GM23338 (cell line): Measurements from ENCODE around the gene MCOLN2. TPM values are rescaled to one million over a fixed set of nuclear protein-coding genes. Genes with fewer than 3 reads are reported as not detected.
A peak's percentile ranks its signal among the peaks of the same experiment; 100 is the strongest.

Experiments used
- ATAC-seq: fragments of 200-7000 bp; cut with Tn5 transposase; 3 replicates; pipeline ENCODE4 v1.9.1; 2020
- DNase-seq: peaks from one replicate; pipeline ENCODE4 v3.0.0-alpha.2; 2015; ENCODE audit warnings: low spot score
- H2AFZ ChIP-seq: fragments of 200-600 bp; sonication (generic); 2 replicates; pipeline ENCODE4 v1.8.0; 2016; ENCODE audit warnings: antibody characterized with exemption, mild to moderate bottlenecking, moderate library complexity
- H3F3A ChIP-seq: fragments of 200-600 bp; sonication (generic); replicated peaks from 2 replicates; pipeline ENCODE4 v1.8.0; 2017; ENCODE audit warnings: antibody characterized with exemption, mixed run types, low read depth
- H3K27ac ChIP-seq: fragments of 200-600 bp; sonication (generic); 2 replicates; pipeline ENCODE4 v1.6.1; 2016; ENCODE audit warnings: low read depth
- H3K27me3 ChIP-seq: fragments of 200-600 bp; sonication (generic); 2 replicates; pipeline ENCODE4 v1.8.0; 2016; ENCODE audit warnings: mild to moderate bottlenecking, mixed run types, moderate library complexity; ENCODE audit not compliant: insufficient read depth
- H3K36me3 ChIP-seq: fragments of 200-600 bp; sonication (generic); 2 replicates; pipeline ENCODE4 v1.8.0; 2016; ENCODE audit warnings: mild to moderate bottlenecking; ENCODE audit not compliant: insufficient read depth
- H3K4me1 ChIP-seq: fragments of 200-600 bp; sonication (generic); 2 replicates; pipeline ENCODE4 v1.8.0; 2016; ENCODE audit warnings: mild to moderate bottlenecking, moderate library complexity; ENCODE audit not compliant: insufficient read depth
- H3K4me2 ChIP-seq: fragments of 200-600 bp; sonication (generic); 2 replicates; pipeline ENCODE4 v1.7.1; 2017; ENCODE audit warnings: mixed run types
- H3K4me3 ChIP-seq: fragments of 200-600 bp; sonication (generic); 2 replicates; pipeline ENCODE4 v1.6.1; 2016; ENCODE audit warnings: mixed run types
- H3K79me2 ChIP-seq: fragments of 200-600 bp; sonication (generic); replicated peaks from 2 replicates; pipeline ENCODE4 v1.8.0; 2017; ENCODE audit warnings: mild to moderate bottlenecking; ENCODE audit not compliant: insufficient read depth
- H3K9me2 ChIP-seq: fragments of 200-600 bp; sonication (generic); 2 replicates; pipeline ENCODE4 v1.8.0; 2017; ENCODE audit not compliant: insufficient read depth
- H4K20me1 ChIP-seq: fragments of 200-600 bp; sonication (generic); replicated peaks from 2 replicates; pipeline ENCODE4 v1.8.0; 2017; ENCODE audit warnings: mild to moderate bottlenecking; ENCODE audit not compliant: insufficient read depth
- H3K27ac Mint-ChIP-seq: 2 replicates; pipeline ENCODE4 v1.8.0; 2020; ENCODE audit warnings: inconsistent platforms, mild to moderate bottlenecking, moderate library complexity, mixed read lengths
- H3K27me3 Mint-ChIP-seq: 3 replicates; pipeline ENCODE4 v1.8.0; 2022; ENCODE audit warnings: low read depth, mild to moderate bottlenecking, moderate library complexity, mixed read lengths, inconsistent platforms; ENCODE audit not compliant: insufficient read depth, poor library complexity
- H3K36me3 Mint-ChIP-seq: 3 replicates; pipeline ENCODE4 v1.8.0; 2021; ENCODE audit warnings: low read depth, mild to moderate bottlenecking, inconsistent platforms, moderate library complexity, mixed read lengths
- H3K4me1 Mint-ChIP-seq: 3 replicates; pipeline ENCODE4 v1.8.0; 2020; ENCODE audit warnings: mild to moderate bottlenecking, inconsistent platforms, mixed read lengths
- H3K4me3 Mint-ChIP-seq: 3 replicates; pipeline ENCODE4 v1.8.0; 2021; ENCODE audit warnings: moderate library complexity, mild to moderate bottlenecking, inconsistent platforms, mixed read lengths
- H3K9me3 Mint-ChIP-seq: 3 replicates; pipeline ENCODE4 v1.8.0; 2020; ENCODE audit warnings: moderate library complexity, mild to moderate bottlenecking, inconsistent platforms, mixed read lengths
- CREB1 ChIP-seq: fragments of 250-450 bp; sonication (Bioruptor Pico); IDR thresholded peaks from 2 replicates; pipeline ENCODE4 v1.5.0; 2020; ENCODE audit warnings: low read depth, mild to moderate bottlenecking, moderate library complexity
- ETS1 ChIP-seq: IDR thresholded peaks from 2 replicates; pipeline ENCODE4 v1.6.1; 2016; ENCODE audit warnings: antibody characterized with exemption
- EZH2 ChIP-seq: fragments of 200-600 bp; sonication (generic); IDR thresholded peaks from one replicate; pipeline ENCODE4 v1.8.0; 2017; ENCODE audit warnings: antibody characterized with exemption, mild to moderate bottlenecking, low read depth; ENCODE audit not compliant: unreplicated experiment
- EZH2phosphoT487 ChIP-seq: fragments of 200-600 bp; sonication (generic); IDR thresholded peaks from one replicate; pipeline ENCODE4 v1.8.1; 2018; ENCODE audit warnings: antibody characterized with exemption; ENCODE audit not compliant: unreplicated experiment
- JUNB ChIP-seq: IDR thresholded peaks from one replicate; pipeline ENCODE4 v1.6.1; 2016; ENCODE audit warnings: antibody characterized with exemption; ENCODE audit not compliant: unreplicated experiment
- NANOG ChIP-seq: IDR thresholded peaks from 2 replicates; pipeline ENCODE4 v1.6.1; 2016; ENCODE audit warnings: antibody characterized with exemption, borderline replicate concordance
- POLR2AphosphoS5 ChIP-seq: IDR thresholded peaks from 2 replicates; pipeline ENCODE4 v1.6.1; 2016; ENCODE audit warnings: antibody characterized with exemption, low read depth
- REST ChIP-seq: IDR thresholded peaks from one replicate; pipeline ENCODE4 v1.6.1; 2018; ENCODE audit warnings: antibody characterized with exemption; ENCODE audit not compliant: unreplicated experiment
- STAT1 ChIP-seq: IDR thresholded peaks from one replicate; pipeline ENCODE4 v1.6.1; 2016; ENCODE audit warnings: antibody characterized with exemption; ENCODE audit not compliant: unreplicated experiment
- ZNF331 ChIP-seq: fragments of 250-450 bp; sonication (Bioruptor Pico); IDR thresholded peaks from 2 replicates; pipeline ENCODE4 v1.5.0; 2020; ENCODE audit warnings: low read depth, mild to moderate bottlenecking, moderate library complexity
- polyA plus RNA-seq: library from polyadenylated mRNA; unstranded; fragments of >200 nt; fragmentation: Nextera tagmentation; extraction: Ambion mirVana; gene quantifications from 2 replicates; pipeline ENCODE4 v1.2.1, GENCODE V29; 2016
- total RNA-seq: library from RNA; depleted of rRNA; stranded (reverse); fragments of >200 nt; shearing (Covaris generic); gene quantifications from 2 replicates; pipeline ENCODE4 v1.2.3, GENCODE V29; 2014
- TF ChIP-seq, protein P1 (sequence below), 2 experiments: fragments of 200-600 bp in 1 of 2; sonication (generic) in 1 of 2; conservative IDR thresholded peaks; 2 replicates each; pipeline versions ENCODE4 v1.5.1 to v1.6.1; 2016 to 2017; ENCODE audit warnings: antibody characterized with exemption in 2 of 2, low read depth in 2 of 2, mild to moderate bottlenecking in 2 of 2, moderate library complexity in 1 of 2

MCOLN2 gene
- total and polyA plus RNA-seq, 2 experiments from 2014 or later = 2.7 to 10.0 TPM

DNA sequence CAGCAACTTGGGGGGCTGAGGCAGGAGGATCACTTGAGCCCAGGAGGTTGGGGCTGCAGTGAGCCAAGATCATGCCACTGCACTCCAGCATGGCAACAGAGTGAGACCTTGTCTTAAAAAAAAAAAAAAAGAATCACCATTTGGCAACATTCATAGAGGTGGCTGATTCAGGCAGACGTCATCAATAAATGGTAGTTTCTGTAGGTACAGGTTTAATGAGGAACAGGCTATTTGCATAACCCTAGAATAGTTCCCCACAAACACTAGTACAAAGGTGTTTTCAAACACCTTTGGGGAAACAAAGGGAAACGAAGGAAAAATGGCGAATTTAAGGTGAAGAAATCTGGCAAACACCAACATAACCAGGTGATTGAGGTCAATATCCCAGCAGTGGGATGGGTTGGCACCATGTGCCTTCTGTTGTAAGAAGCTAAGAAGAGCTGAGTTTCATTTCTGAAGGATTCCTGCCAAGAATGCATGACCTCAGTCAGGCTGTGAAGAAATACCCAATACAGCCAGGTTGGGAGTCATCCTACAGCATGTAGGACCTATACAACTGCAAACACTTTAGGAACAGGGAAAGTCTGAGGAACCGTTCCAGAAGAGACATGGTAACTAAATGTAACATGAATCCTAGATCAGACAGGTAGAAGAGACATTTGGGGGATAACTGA, 109.5 kb downstream of the MCOLN2 start:
- H3K27me3 ChIP-seq = peaks cover 9% of the 10 kb centered on the region
- ATAC-seq (no peak), DNase-seq (no peak)
- Mint-ChIP-seq H3K36me3 (peaks cover 43% of the 10 kb centered on the region), H3K4me1 (peaks cover 34% of the 10 kb centered on the region), H3K4me3 (no peak overlapping the region), H3K9me3 (peaks cover 2% of the 10 kb centered on the region; the same call in 1 of the 3 replicates), H3K27me3 (no peaks in the 10 kb centered on the region), H3K27ac (no peak overlapping the region; the same call in 1 of the 2 replicates)
- no peak overlapping the region for H3K4me2 ChIP-seq
- no peaks in the 10 kb centered on the region for H3K9me2 ChIP-seq
- no peaks in the 10 kb centered on the region for H3F3A ChIP-seq
- no peak for TF ChIP-seq EZH2
- TF ChIP-seq CREB1 (CRISPR knock-in tag) = no peak
- no peak for TF ChIP-seq NANOG
- no peak for TF ChIP-seq ZNF331
- no peak for TF ChIP-seq REST
- no peak for TF ChIP-seq JUNB
- no peak for TF ChIP-seq EZH2phosphoT487
- TF ChIP-seq POLR2AphosphoS5 = no peak
- peaks cover 20% of the 10 kb centered on the region for H3K36me3 ChIP-seq
- H3K4me1 ChIP-seq = peaks cover 7% of the 10 kb centered on the region
- no peak overlapping the region for H3K27ac ChIP-seq
- H2AFZ ChIP-seq = no peak overlapping the region
- H3K79me2 ChIP-seq = peaks cover 46% of the 10 kb centered on the region
- H4K20me1 ChIP-seq = no peaks in the 10 kb centered on the region
- H3K4me3 ChIP-seq = no peak overlapping the region

DNA sequence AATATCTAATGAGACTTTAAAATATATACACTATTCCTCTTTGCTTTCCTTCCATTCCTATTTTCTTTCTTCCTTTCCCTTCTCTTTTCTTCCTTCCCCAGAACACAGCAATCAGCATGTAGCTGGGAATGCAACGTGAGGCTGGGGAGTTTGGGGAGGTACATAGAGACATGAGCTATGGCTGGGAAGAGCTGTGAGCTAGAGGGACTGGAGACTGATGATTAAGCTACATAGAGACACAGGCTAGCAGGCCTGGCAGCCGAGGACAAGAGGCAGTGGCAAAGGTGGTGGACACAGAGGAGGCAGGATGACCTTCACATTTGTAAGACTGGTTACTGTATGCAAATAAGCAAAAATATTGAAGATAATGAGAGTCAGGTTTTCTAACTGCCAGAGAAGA, 111.4 kb downstream of the MCOLN2 start:
- H3K27ac ChIP-seq = no peak overlapping the region
- peaks cover 56% of the 10 kb centered on the region for H3K79me2 ChIP-seq
- peaks cover 16% of the 10 kb centered on the region; the same call in 1 of the 2 replicates for H3K36me3 ChIP-seq
- no peak overlapping the region for H2AFZ ChIP-seq
- peaks cover 23% of the 10 kb centered on the region for H3K4me1 Mint-ChIP-seq
- H3K27me3 Mint-ChIP-seq = peaks cover 2% of the 10 kb centered on the region
- H3K9me3 Mint-ChIP-seq = peaks cover 13% of the 10 kb centered on the region
- H4K20me1 ChIP-seq = no peaks in the 10 kb centered on the region
- H3F3A ChIP-seq = no peaks in the 10 kb centered on the region
- no peak overlapping the region for H3K4me2 ChIP-seq
- no peak overlapping the region for H3K4me3 Mint-ChIP-seq
- ATAC-seq = no peak
- DNase-seq = no peak
- H3K4me3 ChIP-seq = no peak overlapping the region
- no peaks in the 10 kb centered on the region for H3K27me3 ChIP-seq
- peaks cover 55% of the 10 kb centered on the region for H3K36me3 Mint-ChIP-seq
- H3K9me2 ChIP-seq = no peaks in the 10 kb centered on the region
- H3K27ac Mint-ChIP-seq = peak overlapping the region; percentile 16; the same call in 1 of the 2 replicates
- H3K4me1 ChIP-seq = no peaks in the 10 kb centered on the region
- TF ChIP-seq STAT1 = no peak
- no peak for TF ChIP-seq ZNF331
- TF ChIP-seq REST = no peak
- no peak for TF ChIP-seq NANOG
- TF ChIP-seq POLR2AphosphoS5 = no peak
- TF ChIP-seq ETS1 = no peak
- TF ChIP-seq, protein P1, sequence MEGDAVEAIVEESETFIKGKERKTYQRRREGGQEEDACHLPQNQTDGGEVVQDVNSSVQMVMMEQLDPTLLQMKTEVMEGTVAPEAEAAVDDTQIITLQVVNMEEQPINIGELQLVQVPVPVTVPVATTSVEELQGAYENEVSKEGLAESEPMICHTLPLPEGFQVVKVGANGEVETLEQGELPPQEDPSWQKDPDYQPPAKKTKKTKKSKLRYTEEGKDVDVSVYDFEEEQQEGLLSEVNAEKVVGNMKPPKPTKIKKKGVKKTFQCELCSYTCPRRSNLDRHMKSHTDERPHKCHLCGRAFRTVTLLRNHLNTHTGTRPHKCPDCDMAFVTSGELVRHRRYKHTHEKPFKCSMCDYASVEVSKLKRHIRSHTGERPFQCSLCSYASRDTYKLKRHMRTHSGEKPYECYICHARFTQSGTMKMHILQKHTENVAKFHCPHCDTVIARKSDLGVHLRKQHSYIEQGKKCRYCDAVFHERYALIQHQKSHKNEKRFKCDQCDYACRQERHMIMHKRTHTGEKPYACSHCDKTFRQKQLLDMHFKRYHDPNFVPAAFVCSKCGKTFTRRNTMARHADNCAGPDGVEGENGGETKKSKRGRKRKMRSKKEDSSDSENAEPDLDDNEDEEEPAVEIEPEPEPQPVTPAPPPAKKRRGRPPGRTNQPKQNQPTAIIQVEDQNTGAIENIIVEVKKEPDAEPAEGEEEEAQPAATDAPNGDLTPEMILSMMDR (conservative IDR thresholded peaks at IDR 0.05; ENCODE audit: low read depth in 2 of 2) = no peak
